A549 treated with AZD2906 at 1 μM for 4 hours (cell line): Measurements from ENCODE around the gene FOXJ2. TPM values are rescaled to one million over a fixed set of nuclear protein-coding genes. Genes with fewer than 3 reads are reported as not detected.

Source experiments
- total RNA-seq: library from RNA; stranded (reverse); fragments of 200-300 nt; extraction: Qiagen RNA extraction; gene quantifications from 5 replicates; pipeline ENCODE4 v1.2.3, GENCODE V29; 2022

The FOXJ2 gene
- total RNA-seq: 7.4 to 10.3 TPM (median 9.3 TPM) in 5 replicates

GRCh38 chr12:8032242-8033152 is at the start of gene FOXJ2:
Gene FOXJ2 (plus strand): TSS chr12:8032716. CDS start chr12:8039833, 7,117 bp downstream.

GRCh38 chr12:8065991-8066594 is 33.6 kb downstream of the FOXJ2 start, which contains the start of gene C3AR1:
Gene C3AR1 (minus strand): TSS chr12:8066359. CDS start chr12:8060185, 6,174 bp downstream.

Other genes starting within 250 kb of the FOXJ2 start
- gene NANOG, start 243.3 kb upstream of the FOXJ2 start, total RNA-seq: 0.03 to 0.19 TPM (median 0.07 TPM) in 3 of 5 replicates, not detected in the others
- gene SLC2A14, start 159.8 kb upstream of the FOXJ2 start, total RNA-seq: 0.78 to 1.1 TPM (median 0.93 TPM) in 5 replicates
- 9.4 to 13.3 TPM (median 11.6 TPM) in 5 replicates for gene SLC2A3, start 96.5 kb upstream of the FOXJ2 start, total RNA-seq
- not detected in 5 replicates for gene C3AR1, start 33.6 kb downstream of the FOXJ2 start, total RNA-seq
- 12.2 to 22.5 TPM (median 13.8 TPM) in 5 replicates for gene NECAP1, start 49.6 kb downstream of the FOXJ2 start, total RNA-seq
- 0.13 to 0.27 TPM (median 0.23 TPM) in 3 of 5 replicates, not detected in the others for gene CLEC4A, start 90.9 kb downstream of the FOXJ2 start, total RNA-seq
- not detected in 5 replicates for gene ZNF705A, start 124.3 kb downstream of the FOXJ2 start, total RNA-seq
- 0.07 to 0.20 TPM (median 0.15 TPM) in 5 replicates for gene FAM90A1, start 194.9 kb downstream of the FOXJ2 start, total RNA-seq